GM19468 (cell line): ENCODE results near the gene TK1.
"Not testable (repeated sequence)": the region's sequence is repeated elsewhere in the genome, so short reads cannot be mapped to it uniquely, and the experiment has no call there.

Experiments used
- ATAC-seq: cut with Tn5 transposase; IDR thresholded peaks from one replicate; pipeline ENCODE4 v1.9.1; 2021; ENCODE audit warnings: mild to moderate bottlenecking, moderate library complexity, moderate number of reproducible peaks; ENCODE audit not compliant: unreplicated experiment; ENCODE audit errors: extremely low read depth

Gene TK1

GRCh38 chr17:78159575-78160158 is 27.2 kb downstream of the TK1 start:
- ATAC-seq: no peak

GRCh38 chr17:78154903-78155811 is 31.7 kb downstream of the TK1 start:
- ATAC-seq: peak; percentile 28

- ATAC-seq: no peak
Observed at GRCh38 chr17:78151514-78152008, 35.3 kb downstream of the TK1 start.

- no peak for ATAC-seq
Observed at GRCh38 chr17:78148286-78149016, 38.4 kb downstream of the TK1 start.

GRCh38 chr17:78147315-78147998 is 39.4 kb downstream of the TK1 start:
- ATAC-seq: no peak

- no peak for ATAC-seq
Observed at GRCh38 chr17:78146881-78147280, 40.0 kb downstream of the TK1 start.

- no peak for ATAC-seq
Observed at GRCh38 chr17:78146471-78146869, 40.4 kb downstream of the TK1 start.

- ATAC-seq: no peak
Observed at GRCh38 chr17:78144736-78145641, 41.9 kb downstream of the TK1 start.

GRCh38 chr17:78144147-78144719 is 42.6 kb downstream of the TK1 start:
- no peak for ATAC-seq

GRCh38 chr17:78143214-78144146 is 43.4 kb downstream of the TK1 start:
- ATAC-seq: no peak

GRCh38 chr17:78142119-78142861 is 44.6 kb downstream of the TK1 start:
- ATAC-seq: no peak

GRCh38 chr17:78141437-78142118 is 45.3 kb downstream of the TK1 start:
- ATAC-seq: no peak

- ATAC-seq: peak; percentile 48
Observed at GRCh38 chr17:78140169-78141051, 46.4 kb downstream of the TK1 start.

GRCh38 chr17:78139861-78140168 is 47.0 kb downstream of the TK1 start:
- ATAC-seq: not testable (repeated sequence)

- ATAC-seq: no peak
Observed at GRCh38 chr17:78138204-78139060, 48.4 kb downstream of the TK1 start.
